Right atrium auricular region (tissue), 2 donors: ENCODE data around the gene CPHXL. TPM values are rescaled to one million over a fixed set of nuclear protein-coding genes. Genes with fewer than 3 reads are reported as not detected.

Experiments used
- DNase-seq: peaks from one replicate; pipeline ENCODE4 v3.0.0-alpha.2; 2019; ENCODE audit warnings: low spot score
- H3K27ac ChIP-seq, 2 donors: fragments of 200-600 bp; sonication (generic); 1 replicate in 1 of 2; 2 replicates in 1 of 2; pipeline ENCODE4 v1.5.1; 2016 to 2019
- H3K27me3 ChIP-seq, 2 donors: fragments of 200-600 bp; sonication (generic); one replicate each; pipeline versions ENCODE4 v1.5.1 to v1.6.0; 2017 to 2019
- H3K36me3 ChIP-seq: fragments of 200-600 bp; sonication (generic); one replicate; pipeline ENCODE4 v1.5.1; 2016
- H3K4me1 ChIP-seq, 2 donors: fragments of 200-600 bp; sonication (generic); one replicate each; pipeline versions ENCODE4 v1.5.1 to v1.6.0; 2017 to 2019
- H3K4me3 ChIP-seq, 2 donors: fragments of 200-600 bp; sonication (generic); 1 replicate in 1 of 2; 2 replicates in 1 of 2; pipeline ENCODE4 v1.5.1; 2017 to 2019; ENCODE audit warnings: mild to moderate bottlenecking in 1 of 2, moderate library complexity in 1 of 2
- H3K9me3 ChIP-seq, 2 donors: fragments of 200-600 bp; sonication (generic); one replicate each; pipeline ENCODE4 v1.5.1; 2019
- total RNA-seq, 2 donors: library from RNA; depleted of rRNA; stranded (reverse); fragments of >200 nt; gene quantifications; one replicate each; pipeline ENCODE4 v1.1.0, GENCODE V29; 2016
- TF ChIP-seq, protein P1 (sequence below), 2 donors: fragments of 200-600 bp; sonication (generic); IDR thresholded peaks; one replicate each; pipeline ENCODE4 v1.5.1; 2019; ENCODE audit warnings: antibody characterized with exemption in 2 of 2

CPHXL gene
- total RNA-seq, 2 donors from 2014 or later, result not detected

DNA sequence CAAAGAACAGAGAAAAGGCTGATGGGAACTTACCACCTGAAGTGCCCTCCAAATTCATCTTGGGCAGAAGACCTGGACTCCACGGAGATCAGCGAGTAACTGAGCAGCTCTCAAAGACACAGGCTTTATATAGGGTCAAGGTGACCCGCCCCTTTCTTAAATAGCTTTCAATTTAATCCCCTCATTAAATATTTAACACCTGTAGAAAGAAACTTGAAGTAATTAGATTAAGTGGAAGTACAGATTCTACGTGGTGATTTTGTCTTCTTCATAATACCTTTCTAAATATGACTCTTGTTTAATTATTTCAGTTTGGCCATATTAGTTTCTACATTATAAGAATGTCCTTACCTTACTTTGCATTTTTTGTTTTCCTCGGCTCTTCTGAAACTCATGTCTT is 24.9 kb downstream of the CPHXL start, which contains the start of gene DUXB:
Gene DUXB, minus strand, starts transcription at position 101 of the 400 bp plus-strand sequence. Its CDS starts 43 bp downstream, at position 58.
- Histone ChIP-seq H3K4me3 (no peak within 1 kb of the TSS), H3K27ac (no peak within 1 kb of the TSS), H3K27me3 (no peaks in the 10 kb centered on the region), H3K4me1 (no peaks in the 10 kb centered on the region), H3K36me3 (no peaks in the 10 kb centered on the region), H3K9me3 (no peaks in the 10 kb centered on the region)
- no peak for DNase-seq
- TF ChIP-seq, protein P1, sequence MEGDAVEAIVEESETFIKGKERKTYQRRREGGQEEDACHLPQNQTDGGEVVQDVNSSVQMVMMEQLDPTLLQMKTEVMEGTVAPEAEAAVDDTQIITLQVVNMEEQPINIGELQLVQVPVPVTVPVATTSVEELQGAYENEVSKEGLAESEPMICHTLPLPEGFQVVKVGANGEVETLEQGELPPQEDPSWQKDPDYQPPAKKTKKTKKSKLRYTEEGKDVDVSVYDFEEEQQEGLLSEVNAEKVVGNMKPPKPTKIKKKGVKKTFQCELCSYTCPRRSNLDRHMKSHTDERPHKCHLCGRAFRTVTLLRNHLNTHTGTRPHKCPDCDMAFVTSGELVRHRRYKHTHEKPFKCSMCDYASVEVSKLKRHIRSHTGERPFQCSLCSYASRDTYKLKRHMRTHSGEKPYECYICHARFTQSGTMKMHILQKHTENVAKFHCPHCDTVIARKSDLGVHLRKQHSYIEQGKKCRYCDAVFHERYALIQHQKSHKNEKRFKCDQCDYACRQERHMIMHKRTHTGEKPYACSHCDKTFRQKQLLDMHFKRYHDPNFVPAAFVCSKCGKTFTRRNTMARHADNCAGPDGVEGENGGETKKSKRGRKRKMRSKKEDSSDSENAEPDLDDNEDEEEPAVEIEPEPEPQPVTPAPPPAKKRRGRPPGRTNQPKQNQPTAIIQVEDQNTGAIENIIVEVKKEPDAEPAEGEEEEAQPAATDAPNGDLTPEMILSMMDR (IDR thresholded peaks at IDR 0.05), result no peak

DNA sequence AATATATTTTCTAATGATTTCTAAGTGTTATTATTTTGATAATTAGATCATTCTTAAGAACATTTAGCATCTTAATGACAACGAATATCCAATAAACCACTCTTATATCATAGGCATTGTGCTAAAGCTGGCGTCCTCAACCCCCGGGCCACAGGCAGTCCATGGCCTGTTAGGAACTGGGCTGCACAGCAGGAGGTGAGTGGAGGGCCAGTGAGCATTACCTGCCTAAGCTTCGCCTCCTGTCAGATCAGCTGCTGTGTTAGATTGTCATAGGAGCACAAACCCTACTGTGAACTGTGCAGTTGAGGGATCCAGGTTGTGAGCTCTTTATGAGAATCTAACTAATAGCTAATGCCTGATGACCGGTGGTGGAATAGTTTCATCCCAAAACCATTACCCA is 28.7 kb downstream of the CPHXL start:
- Histone ChIP-seq H3K27me3 (no peaks in the 10 kb centered on the region), H3K4me1 (no peaks in the 10 kb centered on the region), H3K36me3 (no peaks in the 10 kb centered on the region), H3K9me3 (no peaks in the 10 kb centered on the region), H3K27ac (no peak overlapping the region), H3K4me3 (no peak overlapping the region)
- no peak for DNase-seq
- TF ChIP-seq, protein P1 (IDR thresholded peaks at IDR 0.05), result no peak

DNA sequence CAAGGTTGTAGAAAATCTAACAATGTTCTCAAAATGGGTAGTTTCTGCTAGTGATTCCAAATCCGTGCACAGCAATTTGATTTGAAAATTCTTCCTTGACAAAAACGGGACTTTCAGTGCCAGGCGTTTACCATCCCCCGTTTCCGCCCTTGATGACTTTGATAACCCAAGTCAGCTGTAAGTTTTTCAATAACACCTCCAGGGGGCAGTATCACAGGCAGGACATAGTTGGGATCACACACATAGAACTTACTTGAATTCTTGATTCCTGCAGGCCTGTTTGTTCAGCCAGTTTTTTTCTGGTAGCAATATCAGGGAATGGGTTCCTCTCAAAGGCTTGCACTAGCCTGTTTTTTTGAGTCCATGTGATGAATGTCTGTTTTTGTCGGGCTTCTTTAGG is 30.6 kb downstream of the CPHXL start:
- Histone ChIP-seq H3K27ac (no peak overlapping the region), H3K4me3 (no peak overlapping the region), H3K9me3 (no peaks in the 10 kb centered on the region), H3K27me3 (no peaks in the 10 kb centered on the region), H3K36me3 (no peaks in the 10 kb centered on the region), H3K4me1 (no peaks in the 10 kb centered on the region)
- DNase-seq, result no peak
- TF ChIP-seq, protein P1 (IDR thresholded peaks at IDR 0.05), result no peak

DNA sequence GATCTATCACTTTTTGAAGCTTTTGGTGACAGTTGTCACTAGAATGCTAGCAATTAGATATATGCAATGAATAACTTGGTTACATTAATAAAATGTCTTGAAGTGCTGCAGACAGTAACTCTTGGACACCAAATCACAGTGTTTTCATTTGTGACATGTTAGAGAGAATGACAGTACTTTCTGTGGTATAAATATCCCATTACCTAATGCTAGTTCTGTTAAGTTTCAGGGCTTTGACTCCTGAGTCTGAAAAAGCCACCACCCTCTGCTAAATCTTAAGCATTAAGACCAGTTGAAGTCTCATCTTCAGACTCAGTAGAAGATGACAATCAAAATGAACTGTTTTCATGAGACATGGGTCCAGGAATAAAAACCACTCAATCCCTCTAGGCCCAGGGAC is 38.9 kb downstream of the CPHXL start:
- TF ChIP-seq, protein P1 (IDR thresholded peaks at IDR 0.05), result no peak
- H3K4me1 ChIP-seq, result no peaks in the 10 kb centered on the region
- H3K27ac ChIP-seq, result peak overlapping the region in 1 of 2 donors; percentile 7

DNA sequence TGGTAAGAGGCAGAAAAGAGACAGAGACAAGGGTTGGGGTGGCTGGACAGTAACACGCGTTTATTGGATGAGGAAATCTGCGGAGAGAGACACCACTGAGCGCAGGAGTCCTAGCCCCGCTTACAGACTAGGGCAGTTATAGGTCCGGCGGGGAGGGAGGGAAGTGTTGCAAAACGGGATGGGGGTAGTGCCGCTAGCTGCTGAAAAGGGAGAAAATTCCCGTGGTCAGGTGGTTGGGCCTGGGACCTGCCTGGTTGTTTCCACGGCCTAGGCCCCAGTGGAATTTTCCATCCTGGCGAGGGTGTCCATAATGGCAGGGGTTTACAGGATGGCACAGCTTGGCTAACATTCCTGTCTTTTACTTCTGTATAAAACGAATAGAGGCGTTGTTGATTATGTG is 44.0 kb downstream of the CPHXL start:
- H3K36me3 ChIP-seq, result no peaks in the 10 kb centered on the region
- H3K4me3 ChIP-seq, result no peak overlapping the region
- no peaks in the 10 kb centered on the region for H3K27me3 ChIP-seq
- DNase-seq, result no peak
- no peak overlapping the region for H3K27ac ChIP-seq
- H3K4me1 ChIP-seq, result no peaks in the 10 kb centered on the region
- TF ChIP-seq, protein P1 (IDR thresholded peaks at IDR 0.05), result no peak
- no peaks in the 10 kb centered on the region for H3K9me3 ChIP-seq

More for the DNA sequence above, 38.9 kb downstream of the CPHXL start:
- Histone ChIP-seq H3K4me3 (no peak overlapping the region), H3K9me3 (no peaks in the 10 kb centered on the region), H3K36me3 (no peaks in the 10 kb centered on the region), H3K27me3 (no peaks in the 10 kb centered on the region)
- DNase-seq, result no peak

DNA sequence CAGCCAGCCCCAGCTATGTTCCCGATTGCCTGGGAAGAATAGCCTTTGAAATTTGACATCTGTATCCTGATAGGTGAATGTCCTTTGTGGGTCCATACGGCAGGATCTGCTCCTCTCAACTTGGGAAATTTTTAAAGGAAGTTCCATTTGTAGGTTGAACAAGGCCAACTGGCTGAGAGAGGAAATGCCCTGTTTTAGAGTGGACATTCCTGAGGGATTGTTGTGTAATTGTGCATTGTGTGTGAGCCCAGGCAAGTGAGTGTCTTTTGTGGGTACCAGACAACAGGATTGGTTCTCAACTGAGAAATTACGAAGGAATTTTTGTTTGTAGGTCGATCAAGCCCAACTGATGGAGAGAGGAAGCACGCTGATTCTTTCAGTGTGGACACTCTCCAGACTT is 46.9 kb downstream of the CPHXL start:
- Histone ChIP-seq H3K4me1 (no peaks in the 10 kb centered on the region), H3K36me3 (no peaks in the 10 kb centered on the region), H3K4me3 (no peak overlapping the region), H3K27me3 (no peaks in the 10 kb centered on the region), H3K9me3 (no peaks in the 10 kb centered on the region), H3K27ac (no peak overlapping the region)
- TF ChIP-seq, protein P1 (IDR thresholded peaks at IDR 0.05), result no peak
- no peak for DNase-seq
